K562 (cell line): ENCODE results near the gene RMND5A. TPM values are rescaled to one million over a fixed set of nuclear protein-coding genes. Genes with fewer than 3 reads are reported as not detected.

Experiments used
- CHCHD3 ChIP-seq: fragments of 250-450 bp; sonication (Bioruptor Pico); IDR thresholded peaks from 2 replicates; pipeline ENCODE4 v2.1.2; 2022; ENCODE audit warnings: mild to moderate bottlenecking
- MTA1 ChIP-seq: fragments of 450-650 bp; IDR thresholded peaks from 2 replicates; pipeline ENCODE4 v1.6.1; 2017; ENCODE audit warnings: borderline replicate concordance
- PBX2 ChIP-seq, 2 experiments: IDR thresholded peaks in 1 of 2; conservative IDR thresholded peaks in 1 of 2; 2 replicates each; pipeline ENCODE4 v1.6.1; 2016; ENCODE audit warnings: low read depth in 2 of 2, mild to moderate bottlenecking in 1 of 2, missing compliant biosample characterization in 1 of 2, missing genetic modification characterization in 1 of 2, moderate library complexity in 1 of 2
- RAD51 ChIP-seq: fragments of 450-650 bp; IDR thresholded peaks from 2 replicates; pipeline ENCODE4 v1.7.1; 2016; ENCODE audit warnings: low read depth, mild to moderate bottlenecking, borderline replicate concordance
- TEAD2 ChIP-seq: fragments of 450-650 bp; IDR thresholded peaks from 2 replicates; pipeline ENCODE4 v1.6.1; 2016; ENCODE audit warnings: missing genetic modification characterization, control low read depth, missing compliant biosample characterization
- XRCC3 ChIP-seq: fragments of 450-650 bp; IDR thresholded peaks from 2 replicates; pipeline ENCODE4 v1.6.1; 2017; ENCODE audit warnings: mild to moderate bottlenecking, moderate library complexity
- ZEB2 ChIP-seq: fragments of 450-650 bp; IDR thresholded peaks from 2 replicates; pipeline ENCODE4 v1.6.1; 2016
- ZNF232 ChIP-seq: sonication (generic); formaldehyde crosslinking; IDR thresholded peaks from 2 replicates; pipeline ENCODE4 v1.8.0; 2022; ENCODE audit warnings: mild to moderate bottlenecking, missing genetic modification reagents
- ZSCAN29 ChIP-seq: fragments of 450-650 bp; IDR thresholded peaks from 2 replicates; pipeline ENCODE4 v1.6.1; 2017
- polyA plus RNA-seq, 8 experiments: library from polyadenylated mRNA; depleted of rRNA in 4 of 8; stranded (reverse) in 5 of 8; unstranded in 3 of 8; fragments of >200 nt; fragmentation: Nextera tagmentation in 2 of 8; fragmentation: Illumina TruSeq in 1 of 8; extraction: Ambion mirVana in 2 of 8; extraction: Trizol in 1 of 8; gene quantifications; 2 replicates each; pipeline versions ENCODE4 v1.2.1 to v1.2.3, GENCODE V29; 2011 to 2014; ENCODE audit warnings: inconsistent platforms in 1 of 8, missing spikeins in 1 of 8
- total RNA-seq, 7 experiments: library from RNA; depleted of rRNA in 6 of 7; stranded (reverse); fragments of >200 nt in 6 of 7; fragmentation: Illumina TruSeq in 2 of 7; extraction: Trizol in 2 of 7; gene quantifications; 2 replicates each; pipeline versions ENCODE4 v1.2.1 to v1.2.3, GENCODE V29; 2011 to 2021; ENCODE audit warnings: low replicate concordance in 1 of 7
- TF ChIP-seq, protein P1 (sequence below), 2 experiments: fragments of 450-650 bp; formaldehyde crosslinking in 1 of 2; IDR thresholded peaks; 2 replicates each; pipeline versions ENCODE4 v1.4.0 to v1.6.1; 2014 to 2020; ENCODE audit warnings: mild to moderate bottlenecking in 2 of 2, borderline replicate concordance in 1 of 2, low read depth in 1 of 2
- TF ChIP-seq, protein P2 (sequence below): sonication (generic); formaldehyde crosslinking; IDR thresholded peaks from 2 replicates; pipeline ENCODE4 v1.8.0; 2023; ENCODE audit warnings: missing genetic modification reagents, mild to moderate bottlenecking, borderline replicate concordance

Gene RMND5A
- total and polyA plus RNA-seq, 9 of the 15 experiments (the other 6 are each of a cell fraction or from before 2014, with no cell fraction given): 13.2 to 43.5 (median 34.1) TPM

GRCh38 chr2:86750240-86750839, 30.2 kb downstream of the RMND5A start (continued):
- no peak for TF ChIP-seq PBX2 (CRISPR knock-in tag; IDR thresholded peaks at IDR 0.05; ENCODE audit: low read depth)
- 0 out of 2 replicates have a peak, but pooled peaks have one; percentile 5 for TF ChIP-seq PBX2 (tag; conservative IDR thresholded peaks at IDR 0.05; ENCODE audit: low read depth)
- no peak for TF ChIP-seq RAD51
- TF ChIP-seq, protein P1, sequence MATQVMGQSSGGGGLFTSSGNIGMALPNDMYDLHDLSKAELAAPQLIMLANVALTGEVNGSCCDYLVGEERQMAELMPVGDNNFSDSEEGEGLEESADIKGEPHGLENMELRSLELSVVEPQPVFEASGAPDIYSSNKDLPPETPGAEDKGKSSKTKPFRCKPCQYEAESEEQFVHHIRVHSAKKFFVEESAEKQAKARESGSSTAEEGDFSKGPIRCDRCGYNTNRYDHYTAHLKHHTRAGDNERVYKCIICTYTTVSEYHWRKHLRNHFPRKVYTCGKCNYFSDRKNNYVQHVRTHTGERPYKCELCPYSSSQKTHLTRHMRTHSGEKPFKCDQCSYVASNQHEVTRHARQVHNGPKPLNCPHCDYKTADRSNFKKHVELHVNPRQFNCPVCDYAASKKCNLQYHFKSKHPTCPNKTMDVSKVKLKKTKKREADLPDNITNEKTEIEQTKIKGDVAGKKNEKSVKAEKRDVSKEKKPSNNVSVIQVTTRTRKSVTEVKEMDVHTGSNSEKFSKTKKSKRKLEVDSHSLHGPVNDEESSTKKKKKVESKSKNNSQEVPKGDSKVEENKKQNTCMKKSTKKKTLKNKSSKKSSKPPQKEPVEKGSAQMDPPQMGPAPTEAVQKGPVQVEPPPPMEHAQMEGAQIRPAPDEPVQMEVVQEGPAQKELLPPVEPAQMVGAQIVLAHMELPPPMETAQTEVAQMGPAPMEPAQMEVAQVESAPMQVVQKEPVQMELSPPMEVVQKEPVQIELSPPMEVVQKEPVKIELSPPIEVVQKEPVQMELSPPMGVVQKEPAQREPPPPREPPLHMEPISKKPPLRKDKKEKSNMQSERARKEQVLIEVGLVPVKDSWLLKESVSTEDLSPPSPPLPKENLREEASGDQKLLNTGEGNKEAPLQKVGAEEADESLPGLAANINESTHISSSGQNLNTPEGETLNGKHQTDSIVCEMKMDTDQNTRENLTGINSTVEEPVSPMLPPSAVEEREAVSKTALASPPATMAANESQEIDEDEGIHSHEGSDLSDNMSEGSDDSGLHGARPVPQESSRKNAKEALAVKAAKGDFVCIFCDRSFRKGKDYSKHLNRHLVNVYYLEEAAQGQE (IDR thresholded peaks at IDR 0.05; ENCODE audit: borderline replicate concordance): no peak
- TF ChIP-seq, protein P1 (CRISPR knock-in tag; IDR thresholded peaks at IDR 0.05; ENCODE audit: low read depth): no peak
- TF ChIP-seq, protein P2, sequence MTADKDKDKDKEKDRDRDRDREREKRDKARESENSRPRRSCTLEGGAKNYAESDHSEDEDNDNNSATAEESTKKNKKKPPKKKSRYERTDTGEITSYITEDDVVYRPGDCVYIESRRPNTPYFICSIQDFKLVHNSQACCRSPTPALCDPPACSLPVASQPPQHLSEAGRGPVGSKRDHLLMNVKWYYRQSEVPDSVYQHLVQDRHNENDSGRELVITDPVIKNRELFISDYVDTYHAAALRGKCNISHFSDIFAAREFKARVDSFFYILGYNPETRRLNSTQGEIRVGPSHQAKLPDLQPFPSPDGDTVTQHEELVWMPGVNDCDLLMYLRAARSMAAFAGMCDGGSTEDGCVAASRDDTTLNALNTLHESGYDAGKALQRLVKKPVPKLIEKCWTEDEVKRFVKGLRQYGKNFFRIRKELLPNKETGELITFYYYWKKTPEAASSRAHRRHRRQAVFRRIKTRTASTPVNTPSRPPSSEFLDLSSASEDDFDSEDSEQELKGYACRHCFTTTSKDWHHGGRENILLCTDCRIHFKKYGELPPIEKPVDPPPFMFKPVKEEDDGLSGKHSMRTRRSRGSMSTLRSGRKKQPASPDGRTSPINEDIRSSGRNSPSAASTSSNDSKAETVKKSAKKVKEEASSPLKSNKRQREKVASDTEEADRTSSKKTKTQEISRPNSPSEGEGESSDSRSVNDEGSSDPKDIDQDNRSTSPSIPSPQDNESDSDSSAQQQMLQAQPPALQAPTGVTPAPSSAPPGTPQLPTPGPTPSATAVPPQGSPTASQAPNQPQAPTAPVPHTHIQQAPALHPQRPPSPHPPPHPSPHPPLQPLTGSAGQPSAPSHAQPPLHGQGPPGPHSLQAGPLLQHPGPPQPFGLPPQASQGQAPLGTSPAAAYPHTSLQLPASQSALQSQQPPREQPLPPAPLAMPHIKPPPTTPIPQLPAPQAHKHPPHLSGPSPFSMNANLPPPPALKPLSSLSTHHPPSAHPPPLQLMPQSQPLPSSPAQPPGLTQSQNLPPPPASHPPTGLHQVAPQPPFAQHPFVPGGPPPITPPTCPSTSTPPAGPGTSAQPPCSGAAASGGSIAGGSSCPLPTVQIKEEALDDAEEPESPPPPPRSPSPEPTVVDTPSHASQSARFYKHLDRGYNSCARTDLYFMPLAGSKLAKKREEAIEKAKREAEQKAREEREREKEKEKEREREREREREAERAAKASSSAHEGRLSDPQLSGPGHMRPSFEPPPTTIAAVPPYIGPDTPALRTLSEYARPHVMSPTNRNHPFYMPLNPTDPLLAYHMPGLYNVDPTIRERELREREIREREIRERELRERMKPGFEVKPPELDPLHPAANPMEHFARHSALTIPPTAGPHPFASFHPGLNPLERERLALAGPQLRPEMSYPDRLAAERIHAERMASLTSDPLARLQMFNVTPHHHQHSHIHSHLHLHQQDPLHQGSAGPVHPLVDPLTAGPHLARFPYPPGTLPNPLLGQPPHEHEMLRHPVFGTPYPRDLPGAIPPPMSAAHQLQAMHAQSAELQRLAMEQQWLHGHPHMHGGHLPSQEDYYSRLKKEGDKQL (CRISPR knock-in tag): no peak
- no peak for TF ChIP-seq ZSCAN29
- TF ChIP-seq CHCHD3 (CRISPR knock-in tag): no peak
- TF ChIP-seq ZEB2: 0 out of 2 replicates have a peak, but pooled peaks have one; percentile 35
- no peak for TF ChIP-seq ZNF232 (CRISPR knock-in tag)
- no peak for TF ChIP-seq TEAD2 (tag)
- peak; percentile 16; the same call in 1 of the 2 replicates for TF ChIP-seq XRCC3
- no peak for TF ChIP-seq MTA1
